GM12878 (cell line): ENCODE measurements around the gene TRERF1. TPM values are rescaled to one million over a fixed set of nuclear protein-coding genes. Genes with fewer than 3 reads are reported as not detected.

Source experiments
- ATAC-seq: fragments of 200-7000 bp; cut with Tn5 transposase; 3 replicates; pipeline ENCODE4 v1.9.1; 2020; ENCODE audit warnings: mild to moderate bottlenecking, moderate library complexity
- BruUV-seq: library from RNA; stranded (reverse); fragments of 400-500 nt; replicated peaks from 2 replicates; lab custom pipeline; 2021; lab: Mats Ljungman, UMichigan
- CTCF ChIA-PET: fragments of 300-600 bp; sonication (Branson Sonifier 250); formaldehyde crosslinking; extraction: SDS; loops from one replicate; lab custom pipeline; 2021; ENCODE audit warnings: inconsistent platforms; lab: Yijun Ruan, JAX
- POLR2A ChIA-PET: fragments of 350-600 bp; formaldehyde crosslinking; extraction: SDS; loops from one replicate; lab custom pipeline; 2021; ENCODE audit warnings: inconsistent platforms; lab: Charles Lee
- RAD21 ChIA-PET: fragments of 300-600 bp; sonication (Branson Sonifier 250); formaldehyde crosslinking; loops from one replicate; lab custom pipeline; 2023; ENCODE audit warnings: antibody characterized with exemption; ENCODE audit not compliant: unreplicated experiment; lab: Charles Lee
- SMC1A ChIA-PET: fragments of 300-600 bp; sonication (Branson Sonifier 250); formaldehyde crosslinking; loops from one replicate; lab custom pipeline; 2023; ENCODE audit not compliant: unreplicated experiment, uncharacterized antibody; lab: Charles Lee
- DNase-seq: peaks from one replicate; pipeline ENCODE4 v3.0.0-alpha.2; 2011; ENCODE audit warnings: low read depth, low spot score
- FAIRE-seq: peaks from 3 replicates; lab custom pipeline; 2011; peaks lifted over from hg19 to GRCh38; lab: Jason Lieb, UNC
- H2AFZ ChIP-seq: 2 replicates; pipeline ENCODE4 v1.6.0; 2011; ENCODE audit warnings: low read depth, low read length, control low read depth; ENCODE audit not compliant: control insufficient read depth
- H3K27ac ChIP-seq: 2 replicates; pipeline ENCODE4 v1.5.1; 2011; ENCODE audit warnings: control low read depth; ENCODE audit not compliant: control insufficient read depth, insufficient read depth
- H3K27me3 ChIP-seq, 2 experiments: replicated peaks in 1 of 2; 2 replicates each; pipeline versions ENCODE4 v1.6.0 to v1.6.1; 2011; ENCODE audit warnings: low read length in 1 of 2; ENCODE audit not compliant: control insufficient read depth in 2 of 2, insufficient read depth in 2 of 2
- H3K36me3 ChIP-seq, 2 experiments: 2 replicates each; pipeline ENCODE4 v1.5.1; 2011; ENCODE audit warnings: low read length in 1 of 2; ENCODE audit not compliant: control insufficient read depth in 2 of 2, insufficient read depth in 2 of 2
- H3K4me1 ChIP-seq: 2 replicates; pipeline ENCODE4 v1.6.1; 2011; ENCODE audit warnings: mild to moderate bottlenecking, low read length, moderate library complexity, mixed read lengths; ENCODE audit not compliant: control insufficient read depth, insufficient read depth
- H3K4me2 ChIP-seq: 2 replicates; pipeline ENCODE4 v1.6.0; 2011; ENCODE audit warnings: control low read depth; ENCODE audit not compliant: control insufficient read depth, insufficient read depth
- H3K4me3 ChIP-seq: fragments of 200-600 bp; sonication (generic); 2 replicates; pipeline ENCODE4 v1.5.1; 2016
- H3K79me2 ChIP-seq: 2 replicates; pipeline ENCODE4 v1.6.0; 2011; ENCODE audit warnings: low read length; ENCODE audit not compliant: control insufficient read depth, insufficient read depth
- H3K9ac ChIP-seq: 2 replicates; pipeline ENCODE4 v1.8.0; 2011; ENCODE audit warnings: low read length, control low read depth, mixed read lengths; ENCODE audit not compliant: control insufficient read depth, insufficient read depth
- H3K9me3 ChIP-seq: replicated peaks from 3 replicates; pipeline ENCODE4 v1.5.1; 2011; ENCODE audit warnings: mild to moderate bottlenecking, low read length; ENCODE audit not compliant: control insufficient read depth, insufficient read depth
- H4K20me1 ChIP-seq: 2 replicates; pipeline ENCODE4 v1.6.0; 2011; ENCODE audit not compliant: control insufficient read depth, insufficient read depth
- CBX5 ChIP-seq: sonication (generic); IDR thresholded peaks from 2 replicates; pipeline ENCODE4 v1.6.1; 2016; ENCODE audit warnings: low read depth, moderate library complexity, mild to moderate bottlenecking, inconsistent platforms
- CEBPB ChIP-seq, 2 experiments: fragments of 150-350 bp in 1 of 2; IDR thresholded peaks; 2 replicates each; pipeline ENCODE4 v1.6.1; 2012 to 2014; ENCODE audit warnings: low read depth in 2 of 2, low read length in 2 of 2, borderline replicate concordance in 1 of 2, inconsistent platforms in 1 of 2
- EZH2 ChIP-seq: IDR thresholded peaks from 2 replicates; pipeline ENCODE4 v1.6.1; 2012; ENCODE audit warnings: low read depth, mild to moderate bottlenecking, control low read depth, inconsistent platforms, low read length, borderline replicate concordance; ENCODE audit not compliant: control insufficient read depth
- FOS ChIP-seq: IDR thresholded peaks from 3 replicates; pipeline ENCODE4 v1.6.1; 2011; ENCODE audit warnings: borderline replicate concordance; ENCODE audit not compliant: insufficient read length; ENCODE audit errors: extremely low read depth
- GATAD2B ChIP-seq: fragments of 450-650 bp; conservative IDR thresholded peaks from 2 replicates; pipeline ENCODE4 v1.6.1; 2017; ENCODE audit warnings: low read depth, mild to moderate bottlenecking, moderate library complexity
- IKZF2 ChIP-seq, 2 experiments: fragments of 450-650 bp; IDR thresholded peaks; 2 replicates each; pipeline ENCODE4 v1.6.1; 2017; ENCODE audit warnings: mild to moderate bottlenecking in 2 of 2, moderate library complexity in 2 of 2
- MTA2 ChIP-seq: fragments of 450-650 bp; IDR thresholded peaks from 2 replicates; pipeline ENCODE4 v1.6.1; 2016; ENCODE audit warnings: low read depth, mild to moderate bottlenecking, moderate library complexity
- POU2F2 ChIP-seq: IDR thresholded peaks from 3 replicates; pipeline ENCODE4 v1.6.1; 2011; ENCODE audit warnings: low read depth, mild to moderate bottlenecking, low read length, borderline replicate concordance
- RAD51 ChIP-seq: fragments of 450-650 bp; IDR thresholded peaks from 2 replicates; pipeline ENCODE4 v1.6.1; 2016; ENCODE audit warnings: moderate library complexity, mild to moderate bottlenecking, inconsistent platforms
- RBBP5 ChIP-seq: fragments of 200-600 bp; sonication (generic); conservative IDR thresholded peaks from 2 replicates; pipeline ENCODE4 v1.6.1; 2016
- SMAD5 ChIP-seq: IDR thresholded peaks from 2 replicates; pipeline ENCODE4 v1.6.1; 2016; ENCODE audit warnings: antibody characterized with exemption, low read depth
- SMARCA5 ChIP-seq: fragments of 450-650 bp; IDR thresholded peaks from 2 replicates; pipeline ENCODE4 v1.6.1; 2017; ENCODE audit warnings: mild to moderate bottlenecking
- SMC3 ChIP-seq: IDR thresholded peaks from 2 replicates; pipeline ENCODE4 v1.6.1; 2011; ENCODE audit warnings: low read length, improper control_type of control experiment, borderline replicate concordance
- SP1 ChIP-seq: IDR thresholded peaks from one replicate; pipeline ENCODE4 v1.6.1; 2011; ENCODE audit warnings: low read depth, low read length
- TAF1 ChIP-seq: IDR thresholded peaks from 2 replicates; pipeline ENCODE4 v1.6.1; 2011; ENCODE audit warnings: mild to moderate bottlenecking, low read depth, low read length, borderline replicate concordance
- TCF7 ChIP-seq: IDR thresholded peaks from 2 replicates; pipeline ENCODE4 v1.6.1; 2014; ENCODE audit warnings: antibody characterized with exemption, borderline replicate concordance
- WGBS: methylation state at CpG from one replicate; pipeline ENCODE4 v1.1.6; 2016; ENCODE audit warnings: low lambda C conversion rate; ENCODE audit not compliant: insufficient replicate concordance, insufficient coverage; ENCODE audit errors: missing lambda C conversion rate; 5-methylcytosine and 5-hydroxymethylcytosine counted together
- in situ Hi-C: fragments of 300-500 bp; cut with MboI; formaldehyde crosslinking; loops from 9 replicates; pipeline ENCODE4 v1.14.3; 2018; ENCODE audit warnings: mixed read lengths
- intact Hi-C: fragments of 100-400 bp; cut with micrococcal nuclease; formaldehyde crosslinking; loops from one replicate; pipeline ENCODE4 v1.14.2; 2022; ENCODE audit not compliant: unreplicated experiment
- polyA plus RNA-seq, 11 experiments: library from polyadenylated mRNA; depleted of rRNA in 4 of 11; unstranded in 6 of 11; stranded (reverse) in 5 of 11; fragments of >200 nt; fragmentation: Nextera tagmentation in 4 of 11; fragmentation: Illumina TruSeq in 1 of 11; extraction: Ambion mirVana in 4 of 11; extraction: Trizol in 1 of 11; gene quantifications; 1 replicate in 1 of 11; 2 replicates in 10 of 11; pipeline versions ENCODE4 v1.2.1 to v1.2.3, GENCODE V29; 2011 to 2016; ENCODE audit warnings: inconsistent platforms in 2 of 11, missing spikeins in 2 of 11, low read depth in 1 of 11
- total RNA-seq, 4 experiments: library from RNA; depleted of rRNA in 3 of 4; stranded (reverse); fragments of >200 nt in 3 of 4; fragmentation: Illumina TruSeq in 1 of 4; extraction: Trizol in 1 of 4; gene quantifications; 2 replicates each; pipeline versions ENCODE4 v1.2.1 to v1.2.3, GENCODE V29; 2013 to 2021
- TF ChIP-seq, protein P1 (sequence below): IDR thresholded peaks from 2 replicates; pipeline ENCODE4 v1.6.1; 2011; ENCODE audit warnings: mild to moderate bottlenecking, low read depth, low read length, moderate library complexity; ENCODE audit not compliant: insufficient replicate concordance
- TF ChIP-seq, protein P2 (sequence below): IDR thresholded peaks from 2 replicates; pipeline ENCODE4 v1.6.1; 2012; ENCODE audit warnings: low read length, inconsistent platforms

Gene TRERF1
- total and polyA plus RNA-seq, 10 of the 15 experiments (the other 5 are each of a cell fraction or from before 2014, with no cell fraction given), result 2.2 to 19.4 (median 7.2) TPM

DNA sequence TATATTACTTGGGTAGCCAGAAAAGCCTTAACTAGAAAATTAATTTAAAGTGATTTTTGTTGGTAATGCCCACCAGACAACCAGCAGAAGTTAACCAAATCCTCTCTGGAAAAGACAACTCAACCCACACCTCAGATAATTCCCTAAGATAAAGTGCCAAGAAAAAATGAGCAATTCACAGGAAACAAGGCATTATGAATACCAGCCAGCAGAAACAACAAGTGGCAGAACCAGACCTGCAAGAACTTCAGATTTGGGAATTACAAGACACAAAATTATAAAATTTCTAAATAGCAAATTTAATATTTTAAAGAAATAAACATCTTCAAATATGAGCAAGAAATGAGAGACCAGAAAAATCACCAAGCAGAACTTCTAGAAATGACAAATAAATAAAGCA, 154.1 kb downstream of the TRERF1 start:
- H3K4me1 ChIP-seq, result peaks cover 5% of the 10 kb centered on the region

DNA sequence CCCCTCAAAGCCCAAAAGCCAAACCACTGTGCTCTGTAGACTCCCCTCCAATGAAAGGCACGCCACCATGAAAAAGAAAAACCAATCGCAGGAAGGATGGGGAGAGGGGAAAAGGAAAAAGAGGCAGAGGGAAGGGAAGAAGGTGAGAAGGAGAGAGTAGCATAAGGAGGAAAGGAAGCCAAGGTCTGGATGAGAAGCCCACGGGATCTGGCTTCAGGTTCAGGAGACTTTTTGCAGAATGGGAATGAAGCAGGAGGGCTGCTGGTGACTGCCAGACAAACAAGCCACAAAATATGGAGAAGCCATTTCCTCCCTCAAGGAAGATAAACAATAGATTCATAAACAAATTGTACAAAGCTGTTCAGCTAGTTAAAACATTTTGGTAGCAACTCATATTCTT, 155.1 kb downstream of the TRERF1 start:
- no peaks in the 10 kb centered on the region for H3K27me3 ChIP-seq
- ATAC-seq (no peak), FAIRE-seq (no peak), DNase-seq (no peak)
- intact Hi-C loops, result no loop called here
- H4K20me1 ChIP-seq, result no peaks in the 10 kb centered on the region
- ChIA-PET POLR2A (no interaction called here), RAD21 (no interaction called here), SMC1A (interaction anchor here (1.1 to 2.2 kb wide), 2 partner anchors 119 to 235 kb away, joined by 3 to 6 read pairs; no protein-coding TSS in a partner anchor), CTCF (interaction anchor here (1.1 to 2.7 kb wide), 2 partner anchors 35 to 251 kb away, joined by 6 to 7 read pairs; no protein-coding TSS in a partner anchor)
- H3K4me2 ChIP-seq, result no peak overlapping the region
- H3K4me1 ChIP-seq, result peaks cover 12% of the 10 kb centered on the region
- peaks cover 0 to 3% of the 10 kb centered on the region in 2 experiments; a peak in 1 of 4 replicates for H3K36me3 ChIP-seq
- no peak overlapping the region for H2AFZ ChIP-seq
- no peak overlapping the region for H3K9ac ChIP-seq
- H3K4me3 ChIP-seq, result no peak overlapping the region
- H3K79me2 ChIP-seq, result no peaks in the 10 kb centered on the region
- WGBS, result 91% methylated on average over 3 of the region's 3 CpGs
- TF ChIP-seq, protein P1, sequence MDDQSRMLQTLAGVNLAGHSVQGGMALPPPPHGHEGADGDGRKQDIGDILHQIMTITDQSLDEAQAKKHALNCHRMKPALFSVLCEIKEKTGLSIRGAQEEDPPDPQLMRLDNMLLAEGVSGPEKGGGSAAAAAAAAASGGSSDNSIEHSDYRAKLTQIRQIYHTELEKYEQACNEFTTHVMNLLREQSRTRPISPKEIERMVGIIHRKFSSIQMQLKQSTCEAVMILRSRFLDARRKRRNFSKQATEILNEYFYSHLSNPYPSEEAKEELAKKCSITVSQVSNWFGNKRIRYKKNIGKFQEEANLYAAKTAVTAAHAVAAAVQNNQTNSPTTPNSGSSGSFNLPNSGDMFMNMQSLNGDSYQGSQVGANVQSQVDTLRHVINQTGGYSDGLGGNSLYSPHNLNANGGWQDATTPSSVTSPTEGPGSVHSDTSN, result no peak
- TF ChIP-seq RBBP5, result no peak
- TF ChIP-seq EZH2, result no peak
- no peak for TF ChIP-seq SMAD5
- TF ChIP-seq SP1, result no peak
- TF ChIP-seq TCF7, result no peak
- TF ChIP-seq IKZF2 (IDR thresholded peaks at IDR 0.05), result no peak
- TF ChIP-seq RAD51, result no peak
- no peak for TF ChIP-seq TAF1
- no peak for TF ChIP-seq GATAD2B
- TF ChIP-seq SMC3, result no peak
- TF ChIP-seq MTA2, result no peak
- no TSS peak for BruUV-seq
- in situ Hi-C loops, result no loop called here
- no peaks in the 10 kb centered on the region for H3K9me3 ChIP-seq
- H3K27ac ChIP-seq, result no peak overlapping the region

More for the DNA sequence above, 154.1 kb downstream of the TRERF1 start:
- ChIA-PET RAD21 (no interaction called here), SMC1A (no interaction called here), CTCF (no interaction called here), POLR2A (interaction anchor here (0.6 kb wide), 1 partner anchor 86 kb away, joined by 3 read pairs; no protein-coding TSS in a partner anchor)
- in situ Hi-C loops, result no loop called here
- no peak overlapping the region for H3K9ac ChIP-seq
- no peaks in the 10 kb centered on the region for H4K20me1 ChIP-seq
- no peak overlapping the region for H3K4me3 ChIP-seq
- ATAC-seq (no peak), FAIRE-seq (no peak), DNase-seq (no peak)
- TF ChIP-seq POU2F2 (no peak), FOS (no peak), TCF7 (no peak), SMARCA5 (no peak), CBX5 (no peak), CEBPB (IDR thresholded peaks at IDR 0.05; ENCODE audit: borderline replicate concordance in 1 of 2, low read depth in 2 of 2, low read length in 2 of 2) (no peak)
- TF ChIP-seq, protein P2, sequence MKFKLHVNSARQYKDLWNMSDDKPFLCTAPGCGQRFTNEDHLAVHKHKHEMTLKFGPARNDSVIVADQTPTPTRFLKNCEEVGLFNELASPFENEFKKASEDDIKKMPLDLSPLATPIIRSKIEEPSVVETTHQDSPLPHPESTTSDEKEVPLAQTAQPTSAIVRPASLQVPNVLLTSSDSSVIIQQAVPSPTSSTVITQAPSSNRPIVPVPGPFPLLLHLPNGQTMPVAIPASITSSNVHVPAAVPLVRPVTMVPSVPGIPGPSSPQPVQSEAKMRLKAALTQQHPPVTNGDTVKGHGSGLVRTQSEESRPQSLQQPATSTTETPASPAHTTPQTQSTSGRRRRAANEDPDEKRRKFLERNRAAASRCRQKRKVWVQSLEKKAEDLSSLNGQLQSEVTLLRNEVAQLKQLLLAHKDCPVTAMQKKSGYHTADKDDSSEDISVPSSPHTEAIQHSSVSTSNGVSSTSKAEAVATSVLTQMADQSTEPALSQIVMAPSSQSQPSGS, result no peak
- no peak overlapping the region for H2AFZ ChIP-seq
- no peaks in the 10 kb centered on the region for H3K79me2 ChIP-seq
- H3K4me2 ChIP-seq, result no peak overlapping the region
- H3K36me3 ChIP-seq, result peaks cover 0 to 3% of the 10 kb centered on the region in 2 experiments; a peak in 1 of 4 replicates
- no peaks in the 10 kb centered on the region for H3K9me3 ChIP-seq
- no TSS peak for BruUV-seq
- no peaks in the 10 kb centered on the region for H3K27me3 ChIP-seq
- no peak overlapping the region for H3K27ac ChIP-seq
- intact Hi-C loops, result no loop called here
